Stimulated activated CD4-positive, alpha-beta T cell treated with anti-CD3 and anti-CD28 coated beads, Interleukin-1b, Interleukin-23, amount 100 ng/mL, for 48 hours (primary cell): ENCODE measurements around the gene CDKL5.

Source experiments
- DNase-seq: peaks from one replicate; pipeline ENCODE4 v3.0.0-alpha.2; 2020

CDKL5 gene

GRCh38 chrX:18702362-18703195 lies 277.2 kb downstream of the CDKL5 start:
- DNase-seq: no peak
